ENCODE data around the gene LMCD1.

DNA sequence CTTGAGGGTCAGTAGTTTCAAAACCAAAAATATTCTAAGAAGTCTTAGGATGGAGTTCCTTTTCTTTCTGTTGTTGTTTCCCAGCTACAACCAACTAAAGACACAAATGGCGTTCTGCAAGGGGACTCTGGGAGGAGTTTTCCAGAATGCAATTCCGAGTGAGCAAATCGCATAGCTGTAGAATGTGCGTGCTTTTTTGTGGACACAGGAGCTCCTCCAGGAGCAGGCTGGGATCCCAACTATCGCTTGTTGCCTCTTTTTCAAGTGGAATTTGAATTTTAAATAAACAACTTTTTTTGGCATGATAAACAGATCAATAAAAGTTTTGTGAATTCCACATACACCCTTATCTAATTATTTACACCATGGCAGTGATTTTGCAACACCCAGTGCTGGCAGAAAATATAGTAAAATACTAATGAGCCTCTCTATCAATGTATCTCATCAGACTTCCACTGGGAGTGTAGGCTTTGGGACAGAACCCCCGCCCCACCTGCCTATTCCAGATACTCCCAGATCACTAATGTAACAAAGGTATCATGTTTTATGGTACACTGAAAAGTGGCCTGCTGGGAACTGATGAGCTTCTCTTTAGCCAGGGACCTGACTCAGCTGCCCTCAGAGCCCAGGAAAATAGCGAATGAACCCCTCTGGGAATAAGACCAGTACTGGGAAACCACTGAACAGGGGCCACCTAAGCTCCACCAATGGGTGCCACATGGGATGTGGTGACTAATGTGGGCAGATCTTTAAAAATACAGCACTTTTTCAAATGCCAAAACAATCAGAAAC, 66.4 kb downstream of the LMCD1 start:
- TF ChIP-seq CTCF (IDR thresholded peaks at IDR 0.05) (no peak), POLR2A (IDR thresholded peaks at IDR 0.05) (no peak)
